ENCODE data around the gene ENOSF1.

The ENOSF1 gene

DNA sequence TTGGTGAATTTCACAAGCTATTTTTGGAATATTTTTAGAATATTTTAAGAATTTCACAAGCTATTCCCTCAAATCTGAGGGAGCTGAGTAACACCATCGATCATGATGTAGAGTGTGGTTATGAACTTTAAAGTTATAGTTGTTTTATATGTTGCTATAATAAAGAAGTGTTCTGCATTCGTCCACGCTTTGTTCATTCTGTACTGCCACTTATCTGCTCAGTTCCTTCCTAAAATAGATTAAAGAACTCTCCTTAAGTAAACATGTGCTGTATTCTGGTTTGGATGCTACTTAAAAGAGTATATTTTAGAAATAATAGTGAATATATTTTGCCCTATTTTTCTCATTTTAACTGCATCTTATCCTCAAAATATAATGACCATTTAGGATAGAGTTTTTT is 39.1 kb downstream of the ENOSF1 start:
- TF ChIP-seq, protein P1, sequence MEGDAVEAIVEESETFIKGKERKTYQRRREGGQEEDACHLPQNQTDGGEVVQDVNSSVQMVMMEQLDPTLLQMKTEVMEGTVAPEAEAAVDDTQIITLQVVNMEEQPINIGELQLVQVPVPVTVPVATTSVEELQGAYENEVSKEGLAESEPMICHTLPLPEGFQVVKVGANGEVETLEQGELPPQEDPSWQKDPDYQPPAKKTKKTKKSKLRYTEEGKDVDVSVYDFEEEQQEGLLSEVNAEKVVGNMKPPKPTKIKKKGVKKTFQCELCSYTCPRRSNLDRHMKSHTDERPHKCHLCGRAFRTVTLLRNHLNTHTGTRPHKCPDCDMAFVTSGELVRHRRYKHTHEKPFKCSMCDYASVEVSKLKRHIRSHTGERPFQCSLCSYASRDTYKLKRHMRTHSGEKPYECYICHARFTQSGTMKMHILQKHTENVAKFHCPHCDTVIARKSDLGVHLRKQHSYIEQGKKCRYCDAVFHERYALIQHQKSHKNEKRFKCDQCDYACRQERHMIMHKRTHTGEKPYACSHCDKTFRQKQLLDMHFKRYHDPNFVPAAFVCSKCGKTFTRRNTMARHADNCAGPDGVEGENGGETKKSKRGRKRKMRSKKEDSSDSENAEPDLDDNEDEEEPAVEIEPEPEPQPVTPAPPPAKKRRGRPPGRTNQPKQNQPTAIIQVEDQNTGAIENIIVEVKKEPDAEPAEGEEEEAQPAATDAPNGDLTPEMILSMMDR (IDR thresholded peaks at IDR 0.05; ENCODE audit: low read depth, low read length): no peak
- DNase-seq (ENCODE audit: extremely low read depth, low read depth): no peak

DNA sequence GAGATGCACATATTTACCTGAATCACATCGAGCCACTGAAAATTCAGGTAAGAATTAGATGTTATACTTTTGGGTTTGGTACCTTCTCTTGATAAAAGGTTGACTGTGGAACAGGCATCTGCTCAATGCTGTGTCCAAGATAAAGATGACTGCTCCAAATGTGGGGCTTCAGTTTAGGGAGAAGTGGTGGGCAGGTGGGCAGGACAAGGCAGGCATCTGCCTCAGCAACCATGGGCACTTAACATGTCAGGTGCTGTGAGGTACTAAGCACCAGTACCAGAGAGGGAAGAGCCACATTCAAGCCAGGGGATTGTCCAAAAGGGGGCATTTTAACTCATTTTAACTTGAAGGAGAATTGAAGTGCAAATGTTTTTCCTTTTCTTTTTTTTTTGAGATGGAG is 41.0 kb downstream of the ENOSF1 start:
- no peak for DNase-seq (ENCODE audit: extremely low read depth, low read depth)
- TF ChIP-seq, protein P1 (IDR thresholded peaks at IDR 0.05; ENCODE audit: low read depth, low read length): no peak

DNA sequence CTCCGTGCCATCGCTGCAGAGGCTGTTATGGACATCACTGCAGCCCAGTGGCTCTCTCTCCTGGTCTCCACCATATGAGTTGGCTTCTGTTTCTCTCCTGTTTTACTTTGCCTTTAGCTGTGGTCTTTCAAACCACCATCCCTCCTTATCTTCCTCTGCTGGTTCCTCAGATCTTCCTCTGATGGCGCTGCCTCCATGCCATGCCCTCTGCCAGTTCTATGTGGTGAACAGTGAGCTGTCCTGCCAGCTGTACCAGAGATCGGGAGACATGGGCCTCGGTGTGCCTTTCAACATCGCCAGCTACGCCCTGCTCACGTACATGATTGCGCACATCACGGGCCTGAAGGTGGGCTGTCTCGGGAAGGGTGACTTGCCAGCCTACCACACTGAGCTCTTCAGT is 41.9 kb downstream of the ENOSF1 start:
- no peak for DNase-seq (ENCODE audit: extremely low read depth, low read depth)
- TF ChIP-seq, protein P1 (IDR thresholded peaks at IDR 0.05; ENCODE audit: low read depth, low read length): no peak

DNA sequence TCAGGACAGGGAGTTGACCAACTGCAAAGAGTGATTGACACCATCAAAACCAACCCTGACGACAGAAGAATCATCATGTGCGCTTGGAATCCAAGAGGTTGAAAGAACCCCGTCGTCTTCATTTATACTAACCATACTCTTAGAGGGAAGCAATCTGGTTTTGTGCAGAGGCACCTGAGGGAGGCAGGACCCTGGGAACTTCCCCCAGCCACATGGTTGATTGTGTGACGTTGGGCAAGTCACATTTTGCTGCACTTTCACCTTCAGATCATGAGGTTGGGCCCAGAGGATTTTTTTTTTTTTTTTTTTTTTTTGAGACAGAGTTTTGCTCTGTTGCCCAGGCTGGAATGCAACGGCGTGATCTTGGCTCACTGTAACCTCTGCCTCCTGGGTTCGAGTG is 43.4 kb downstream of the ENOSF1 start:
- DNase-seq (ENCODE audit: extremely low read depth, low read depth): no peak
- TF ChIP-seq, protein P1 (IDR thresholded peaks at IDR 0.05; ENCODE audit: low read depth, low read length): no peak

DNA sequence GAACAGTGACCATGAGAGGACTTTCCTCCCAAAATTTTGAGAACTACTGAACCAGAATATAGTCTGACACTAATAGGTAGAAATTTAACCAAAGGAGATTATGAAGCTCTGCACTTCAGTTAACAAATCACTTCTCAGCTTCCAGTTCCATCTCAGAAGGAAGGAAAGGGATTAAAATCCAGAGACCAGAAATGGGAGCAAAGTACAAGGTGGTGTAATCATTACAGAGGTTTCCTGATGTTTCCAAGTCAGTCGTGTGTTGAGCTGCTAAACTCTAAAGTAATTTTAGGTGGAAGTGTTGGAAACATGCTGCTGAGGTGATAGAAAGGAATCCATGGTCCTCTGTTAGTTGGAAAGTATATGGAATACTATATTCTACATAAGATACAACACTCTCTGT is 44.2 kb downstream of the ENOSF1 start:
- no peak for DNase-seq (ENCODE audit: extremely low read depth, low read depth)

DNA sequence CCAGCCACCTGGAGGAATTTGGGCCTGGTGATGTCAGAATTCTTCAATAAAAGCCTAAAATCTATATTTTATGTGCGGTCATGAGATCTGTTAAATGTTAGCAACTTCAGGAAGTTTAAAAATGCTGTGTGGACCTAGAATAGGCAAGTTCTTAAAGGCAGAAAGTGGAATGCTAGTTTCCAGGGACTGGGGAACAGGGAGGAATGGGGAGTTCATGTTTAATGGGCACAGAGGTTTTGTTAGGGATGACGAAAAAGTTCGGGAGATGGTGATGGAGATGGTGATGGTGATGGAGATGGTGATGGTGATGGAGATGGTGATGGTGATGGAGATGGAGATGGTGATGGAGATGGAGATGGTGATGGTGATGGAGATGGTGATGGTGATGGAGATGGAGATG is 45.8 kb downstream of the ENOSF1 start:
- TF ChIP-seq, protein P1 (IDR thresholded peaks at IDR 0.05; ENCODE audit: low read depth, low read length): no peak
- no peak for DNase-seq (ENCODE audit: extremely low read depth, low read depth)

More for the DNA sequence above, 44.2 kb downstream of the ENOSF1 start:
- TF ChIP-seq, protein P1 (IDR thresholded peaks at IDR 0.05; ENCODE audit: low read depth, low read length): no peak

DNA sequence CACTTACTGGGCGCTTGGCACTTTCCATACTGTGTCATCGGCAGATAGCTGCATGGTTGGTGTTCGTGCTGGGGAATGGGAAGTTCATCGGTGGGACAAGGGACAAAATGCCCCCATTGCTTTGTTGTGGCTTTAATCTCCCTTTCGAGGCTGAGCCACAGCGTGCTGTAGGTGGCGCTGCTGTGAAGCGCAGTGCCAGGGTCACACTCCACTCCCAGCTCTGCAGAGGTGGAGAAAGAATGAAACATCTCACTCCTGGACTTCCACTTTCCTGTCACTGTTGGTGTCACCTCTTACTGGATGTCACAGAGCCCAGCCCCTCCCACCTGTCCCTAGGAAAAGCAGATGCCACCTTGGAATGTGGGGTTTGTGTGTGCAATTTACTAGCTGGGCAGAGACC is 46.3 kb downstream of the ENOSF1 start:
- no peak for DNase-seq (ENCODE audit: extremely low read depth, low read depth)
- TF ChIP-seq, protein P1 (IDR thresholded peaks at IDR 0.05; ENCODE audit: low read depth, low read length): no peak; the same call in 1 of the 2 replicates
